HEK293 (cell line): Measurements from ENCODE around the gene NOL9.
A peak's percentile ranks its signal among the peaks of the same experiment; 100 is the strongest.

Experiments used
- CTCF ChIA-PET: fragments of 350-600 bp; formaldehyde crosslinking; extraction: SDS; loops from one replicate; lab custom pipeline; 2021; ENCODE audit warnings: antibody characterized with exemption; lab: Yijun Ruan, JAX
- POLR2A ChIA-PET: fragments of 300-600 bp; formaldehyde crosslinking; extraction: SDS; loops from one replicate; lab custom pipeline; 2020; ENCODE audit warnings: antibody characterized with exemption, inconsistent platforms; lab: Yijun Ruan, JAX
- H3K27ac ChIP-seq: fragments of 200-500 bp; sonication (Bioruptor generic); 2 replicates; pipeline ENCODE4 v1.5.1; 2014; ENCODE audit warnings: low read depth, low read length, control low read depth, inconsistent platforms; ENCODE audit errors: extremely low read depth
- H3K36me3 ChIP-seq, 2 experiments: fragments of 200-500 bp in 1 of 2; sonication (Bioruptor generic) in 1 of 2; 1 replicate in 1 of 2; 2 replicates in 1 of 2; pipeline ENCODE4 v1.5.1; 2014 to 2017; ENCODE audit warnings: inconsistent platforms in 2 of 2, low read length in 2 of 2; ENCODE audit not compliant: control insufficient read depth in 2 of 2, insufficient read depth in 1 of 2
- H3K4me1 ChIP-seq: fragments of 200-500 bp; sonication (Bioruptor generic); 2 replicates; pipeline ENCODE4 v1.5.1; 2014; ENCODE audit warnings: mild to moderate bottlenecking, low read length, inconsistent platforms; ENCODE audit not compliant: control insufficient read depth, insufficient read depth
- H3K4me3 ChIP-seq: 2 replicates; pipeline ENCODE4 v1.5.1; 2011; ENCODE audit warnings: low read depth, mild to moderate bottlenecking, control low read depth, low read length, moderate library complexity
- H3K9me3 ChIP-seq: fragments of 200-500 bp; sonication (Bioruptor generic); 2 replicates; pipeline ENCODE4 v1.5.1; 2014; ENCODE audit warnings: low read depth, low read length, inconsistent platforms; ENCODE audit not compliant: control insufficient read depth, insufficient read depth
- BCL11B ChIP-seq: fragments of 450-650 bp; formaldehyde crosslinking; IDR thresholded peaks from 2 replicates; pipeline ENCODE4 v1.5.1; 2016; ENCODE audit warnings: low read depth, missing biosample characterization, missing genetic modification characterization
- BCL6B ChIP-seq: fragments of 450-650 bp; formaldehyde crosslinking; IDR thresholded peaks from 2 replicates; pipeline ENCODE4 v1.5.1; 2017; ENCODE audit warnings: missing biosample characterization, missing genetic modification characterization
- CTCF ChIP-seq: fragments of 450-650 bp; formaldehyde crosslinking; IDR thresholded peaks from 2 replicates; pipeline ENCODE4 v1.5.1; 2016; ENCODE audit warnings: missing biosample characterization, missing genetic modification characterization
- GLIS1 ChIP-seq: fragments of 450-650 bp; formaldehyde crosslinking; IDR thresholded peaks from 2 replicates; pipeline ENCODE4 v1.5.1; 2016; ENCODE audit warnings: missing biosample characterization, missing genetic modification characterization
- HIC1 ChIP-seq: fragments of 450-650 bp; formaldehyde crosslinking; IDR thresholded peaks from 2 replicates; pipeline ENCODE4 v1.5.1; 2016; ENCODE audit warnings: missing biosample characterization, missing genetic modification characterization
- KLF1 ChIP-seq: fragments of 450-650 bp; formaldehyde crosslinking; IDR thresholded peaks from 2 replicates; pipeline ENCODE4 v1.5.1; 2016; ENCODE audit warnings: missing biosample characterization, missing genetic modification characterization
- WT1 ChIP-seq: fragments of 450-650 bp; formaldehyde crosslinking; IDR thresholded peaks from 2 replicates; pipeline ENCODE4 v1.5.1; 2016; ENCODE audit warnings: missing biosample characterization, missing genetic modification characterization
- YY1 ChIP-seq: fragments of 450-650 bp; formaldehyde crosslinking; IDR thresholded peaks from 2 replicates; pipeline ENCODE4 v1.5.1; 2018; ENCODE audit warnings: missing biosample characterization, missing genetic modification characterization
- ZBTB17 ChIP-seq: fragments of 450-650 bp; formaldehyde crosslinking; IDR thresholded peaks from 2 replicates; pipeline ENCODE4 v1.5.1; 2016; ENCODE audit warnings: missing biosample characterization, missing genetic modification characterization
- ZBTB44 ChIP-seq: fragments of 450-650 bp; IDR thresholded peaks from 2 replicates; pipeline ENCODE4 v1.5.1; 2018; ENCODE audit warnings: missing biosample characterization, mild to moderate bottlenecking, missing genetic modification characterization
- ZBTB6 ChIP-seq: fragments of 450-650 bp; formaldehyde crosslinking; IDR thresholded peaks from 2 replicates; pipeline ENCODE4 v1.5.1; 2017; ENCODE audit warnings: missing biosample characterization, missing genetic modification characterization
- ZBTB7A ChIP-seq: fragments of 450-650 bp; formaldehyde crosslinking; IDR thresholded peaks from 2 replicates; pipeline ENCODE4 v1.5.1; 2016; ENCODE audit warnings: low read depth, missing biosample characterization, missing genetic modification characterization
- ZEB2 ChIP-seq: fragments of 450-650 bp; formaldehyde crosslinking; IDR thresholded peaks from 2 replicates; pipeline ENCODE4 v1.5.1; 2016; ENCODE audit warnings: missing biosample characterization, missing genetic modification characterization
- ZNF121 ChIP-seq: fragments of 450-650 bp; formaldehyde crosslinking; IDR thresholded peaks from 2 replicates; pipeline ENCODE4 v1.5.1; 2016; ENCODE audit warnings: missing biosample characterization, missing genetic modification characterization
- ZNF174 ChIP-seq: fragments of 450-650 bp; formaldehyde crosslinking; IDR thresholded peaks from 2 replicates; pipeline ENCODE4 v1.5.0; 2017; ENCODE audit warnings: missing biosample characterization, mild to moderate bottlenecking, missing genetic modification characterization
- ZNF341 ChIP-seq: fragments of 450-650 bp; formaldehyde crosslinking; IDR thresholded peaks from 2 replicates; pipeline ENCODE4; 2016; ENCODE audit warnings: low read depth, missing biosample characterization, missing genetic modification characterization
- ZNF362 ChIP-seq: fragments of 450-650 bp; formaldehyde crosslinking; IDR thresholded peaks from 2 replicates; pipeline ENCODE4 v1.5.1; 2016; ENCODE audit warnings: missing biosample characterization, missing genetic modification characterization
- ZNF37A ChIP-seq: fragments of 450-650 bp; IDR thresholded peaks from 2 replicates; pipeline ENCODE4 v1.5.1; 2018; ENCODE audit warnings: missing biosample characterization, missing genetic modification characterization
- ZNF404 ChIP-seq: fragments of 450-650 bp; formaldehyde crosslinking; IDR thresholded peaks from 2 replicates; pipeline ENCODE4 v1.5.1; 2017; ENCODE audit warnings: missing biosample characterization, missing genetic modification characterization
- ZNF549 ChIP-seq: fragments of 450-650 bp; IDR thresholded peaks from 2 replicates; pipeline ENCODE4 v1.5.1; 2018; ENCODE audit warnings: missing biosample characterization, missing genetic modification characterization, mild to moderate bottlenecking, inconsistent platforms, moderate library complexity
- ZNF561 ChIP-seq: fragments of 450-650 bp; IDR thresholded peaks from 2 replicates; pipeline ENCODE4 v1.5.1; 2018; ENCODE audit warnings: missing biosample characterization, missing genetic modification characterization, borderline replicate concordance
- ZNF660 ChIP-seq: fragments of 450-650 bp; IDR thresholded peaks from 2 replicates; pipeline ENCODE4 v1.5.1; 2018; ENCODE audit warnings: missing biosample characterization, mild to moderate bottlenecking, missing genetic modification characterization
- ZNF707 ChIP-seq: fragments of 450-650 bp; formaldehyde crosslinking; IDR thresholded peaks from 2 replicates; pipeline ENCODE4 v1.5.1; 2016; ENCODE audit warnings: missing biosample characterization, missing genetic modification characterization
- ZSCAN23 ChIP-seq: fragments of 450-650 bp; formaldehyde crosslinking; IDR thresholded peaks from 2 replicates; pipeline ENCODE4 v1.5.1; 2016; ENCODE audit warnings: missing biosample characterization, missing genetic modification characterization
- ZSCAN4 ChIP-seq: fragments of 450-650 bp; formaldehyde crosslinking; IDR thresholded peaks from 2 replicates; pipeline ENCODE4 v1.5.1; 2017; ENCODE audit warnings: missing biosample characterization, missing genetic modification characterization

Gene NOL9

GRCh38 chr1:6490181-6491080 lies 63.9 kb downstream of the NOL9 start (continued):
- TF ChIP-seq ZSCAN4 (tag by site-specific recombination) (peak; percentile 6; the same call in 1 of the 2 replicates), ZBTB44 (tag by site-specific recombination) (peak; percentile 58; the same call in 1 of the 2 replicates), ZNF341 (peak; percentile 62), BCL6B (tag by site-specific recombination) (no peak), ZBTB17 (tag by site-specific recombination) (0 out of 2 replicates have a peak, but pooled peaks have one; percentile 13), ZNF707 (no peak), ZNF37A (tag by site-specific recombination) (no peak), ZSCAN23 (peak; percentile 65; the same call in 1 of the 2 replicates), ZNF362 (tag by site-specific recombination) (no peak), KLF1 (peak; percentile 65; the same call in 1 of the 2 replicates), ZNF404 (tag by site-specific recombination) (no peak), BCL11B (no peak), ZEB2 (tag by site-specific recombination) (peak; percentile 69; the same call in 1 of the 2 replicates), ZNF660 (tag by site-specific recombination) (peak; percentile 84), ZBTB6 (tag by site-specific recombination) (peak; percentile 81)
- TF ChIP-seq, all 188 proteins: peak for 55

- peak overlapping the region; percentile 67; the same call in 1 of the 2 replicates for H3K27ac ChIP-seq
- ChIA-PET POLR2A (interaction anchor here (2.0 kb wide), 1 partner anchor 15 kb away, joined by 4 read pairs; no protein-coding TSS in a partner anchor), CTCF (interaction anchor here (0.6 to 3.6 kb wide), 23 partner anchors 9 to 439 kb away, joined by 3 to 40 read pairs (median 5); partner anchors contain the start of gene TAS1R1)
- H3K36me3 ChIP-seq = peaks cover 0 to 3% of the 10 kb centered on the region in 2 experiments; a peak in 1 of 3 replicates
- H3K4me1 ChIP-seq = no peaks in the 10 kb centered on the region
- no peaks in the 10 kb centered on the region for H3K9me3 ChIP-seq
- peak overlapping the region; percentile 72 for H3K4me3 ChIP-seq
- TF ChIP-seq ZNF561 (tag by site-specific recombination) = peak; percentile 46; the same call in 1 of the 2 replicates
- TF ChIP-seq YY1 = no peak
- TF ChIP-seq HIC1 (tag by site-specific recombination) = no peak
- TF ChIP-seq ZBTB17 (tag by site-specific recombination) = 0 out of 2 replicates have a peak, but pooled peaks have one; percentile 7
- no peak for TF ChIP-seq ZNF121 (tag by site-specific recombination)
- TF ChIP-seq GLIS1 (tag by site-specific recombination) = peak; percentile 19
- no peak for TF ChIP-seq BCL11B
- 0 out of 2 replicates have a peak, but pooled peaks have one; percentile 17 for TF ChIP-seq ZNF660 (tag by site-specific recombination)
- TF ChIP-seq ZNF174 (tag by site-specific recombination) = no peak
- 0 out of 2 replicates have a peak, but pooled peaks have one; percentile 21 for TF ChIP-seq WT1 (tag by site-specific recombination)
- TF ChIP-seq ZNF549 = no peak
- TF ChIP-seq CTCF (tag by site-specific recombination) = peak; percentile 89
- TF ChIP-seq ZBTB7A (tag by site-specific recombination) = 0 out of 2 replicates have a peak, but pooled peaks have one; percentile 15
These were observed 64.5 kb downstream of the NOL9 start for GRCh38 chr1:6489799-6490180.
